ENCODE measurements around the gene FOLR2.

FOLR2 gene

GRCh38 chr11:72230764-72231365, 14.3 kb downstream of the FOLR2 start:
- peak; percentile 8 for DNase-seq

GRCh38 chr11:72231396-72232259, 15.0 kb downstream of the FOLR2 start:
- DNase-seq = peak; percentile 8

GRCh38 chr11:72232260-72233055, 15.9 kb downstream of the FOLR2 start:
- no peak for DNase-seq

DNA sequence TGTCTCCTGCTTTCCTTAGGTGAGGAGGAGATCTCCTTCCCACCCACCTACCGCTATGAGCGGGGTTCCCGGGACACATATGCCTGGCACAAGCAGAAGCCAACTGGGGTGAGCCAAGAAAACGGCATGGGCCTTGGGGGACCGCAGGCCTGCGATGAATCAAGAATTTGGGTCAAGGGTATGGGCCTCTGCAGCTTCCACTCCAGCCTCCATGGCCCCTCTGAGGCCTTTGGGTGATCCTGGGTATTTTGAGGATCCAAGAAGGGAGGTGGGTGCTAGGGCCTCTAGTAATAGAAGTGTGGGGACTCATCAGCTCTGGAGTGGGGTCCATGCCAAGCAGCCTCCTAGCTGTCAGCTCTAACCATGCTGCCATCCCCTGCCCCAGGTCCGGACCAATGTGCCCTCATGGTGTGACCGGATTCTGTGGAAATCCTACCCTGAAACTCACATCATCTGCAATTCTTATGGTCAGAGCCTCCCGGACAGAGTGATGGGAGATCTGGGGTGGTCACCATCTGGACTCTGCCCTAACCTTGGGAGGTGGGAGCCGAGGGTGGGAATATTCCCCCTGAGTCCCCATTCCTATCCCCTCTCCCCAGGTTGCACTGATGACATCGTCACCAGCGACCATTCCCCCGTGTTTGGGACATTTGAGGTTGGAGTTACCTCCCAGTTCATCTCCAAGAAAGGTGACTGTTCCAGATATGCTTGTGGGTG, 16.6 kb downstream of the FOLR2 start:
- DNase-seq = peak; percentile 26

- peak; percentile 23 for DNase-seq
Observed at GRCh38 chr11:72233773-72234513, 17.3 kb downstream of the FOLR2 start.

- DNase-seq = peak; percentile 17
Observed at GRCh38 chr11:72234514-72234830, 17.9 kb downstream of the FOLR2 start.

DNA sequence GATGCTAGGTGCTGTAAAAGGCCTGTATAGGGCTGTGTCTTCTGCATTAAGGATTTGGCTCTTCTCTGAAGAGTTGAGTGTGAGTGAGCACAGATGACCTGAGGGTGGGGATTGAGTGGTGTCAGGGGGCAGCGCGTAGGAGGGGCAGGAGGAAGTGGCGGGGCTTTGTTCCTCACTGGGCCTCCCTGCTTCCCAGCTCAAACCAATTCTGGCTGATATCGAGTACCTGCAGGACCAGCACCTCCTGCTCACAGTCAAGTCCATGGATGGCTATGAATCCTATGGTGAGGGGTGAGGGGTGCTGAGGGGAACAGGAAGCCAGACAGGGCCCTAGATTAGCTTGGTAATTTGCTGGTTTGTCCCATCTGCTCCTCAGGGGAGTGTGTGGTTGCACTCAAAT, 18.3 kb downstream of the FOLR2 start:
- DNase-seq = no peak

GRCh38 chr11:72235351-72236057, 18.9 kb downstream of the FOLR2 start:
- DNase-seq = no peak

- DNase-seq = no peak
Observed at GRCh38 chr11:72236083-72236697, 19.6 kb downstream of the FOLR2 start.

DNA sequence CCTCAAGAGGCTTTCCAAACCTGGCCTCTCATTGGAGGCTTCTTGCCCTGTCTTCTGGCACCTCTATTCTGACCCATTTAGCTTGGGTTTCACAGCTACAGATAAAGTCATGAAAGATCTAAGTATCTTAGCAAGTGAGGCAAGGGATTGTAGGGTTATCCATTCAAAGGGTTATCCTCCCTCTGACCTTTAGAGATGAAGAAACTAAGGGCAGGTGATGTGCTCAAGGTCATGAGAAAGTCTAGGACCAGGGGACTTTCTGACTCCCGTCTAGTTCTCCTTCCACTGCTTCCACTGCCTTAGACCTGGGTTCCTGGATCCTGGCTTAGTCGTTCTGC, 20.1 kb downstream of the FOLR2 start:
- no peak for DNase-seq

- no peak for DNase-seq
Observed at GRCh38 chr11:72237112-72237931, 20.7 kb downstream of the FOLR2 start.

DNA sequence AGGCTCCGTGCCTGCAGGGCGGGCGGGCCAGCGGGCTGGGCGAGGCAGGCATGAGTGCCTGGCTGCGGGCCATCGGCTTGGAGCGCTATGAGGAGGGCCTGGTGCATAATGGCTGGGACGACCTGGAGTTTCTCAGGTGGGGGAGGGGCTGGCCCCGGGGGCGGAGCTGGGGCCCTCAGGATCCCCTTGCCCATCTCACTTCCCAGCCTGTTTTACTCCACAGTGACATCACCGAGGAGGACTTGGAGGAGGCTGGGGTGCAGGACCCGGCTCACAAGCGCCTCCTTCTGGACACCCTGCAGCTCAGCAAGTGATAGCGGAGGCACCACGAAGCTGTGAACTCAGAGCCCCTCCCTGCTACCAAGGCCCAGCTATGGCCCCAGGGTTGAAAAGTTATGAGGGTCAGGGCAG, 21.5 kb downstream of the FOLR2 start:
- DNase-seq = peak; percentile 56

- DNase-seq = no peak
Observed at GRCh38 chr11:72238492-72239312, 22.1 kb downstream of the FOLR2 start.

DNA sequence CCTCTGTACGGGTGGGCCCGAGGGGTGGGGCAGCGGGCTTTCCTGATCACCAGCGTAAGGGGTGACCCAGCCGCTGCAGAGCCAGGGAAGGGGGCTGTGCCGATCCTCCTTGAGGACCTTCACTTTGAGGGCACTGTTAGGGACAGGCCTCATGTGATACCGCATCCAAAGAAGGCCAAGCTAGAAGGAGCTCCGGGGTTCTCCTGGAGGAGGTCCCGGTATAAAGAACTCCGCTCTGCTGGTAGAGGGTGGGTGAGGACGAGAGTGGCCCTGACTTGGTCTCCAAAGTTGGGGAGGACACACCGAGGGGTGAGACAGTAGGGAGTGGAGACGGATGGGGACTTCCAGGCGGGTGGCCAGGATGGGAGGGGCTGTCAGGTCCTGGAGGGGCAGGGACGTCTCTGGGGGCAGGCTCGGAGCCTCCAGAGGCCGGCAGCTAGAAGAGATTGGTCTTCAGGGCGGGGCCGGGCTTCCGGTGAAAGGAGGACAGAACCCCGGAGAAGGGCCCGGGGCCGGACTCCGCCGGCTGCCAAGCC, 22.8 kb downstream of the FOLR2 start:
- no peak for DNase-seq

- DNase-seq = no peak
Observed at GRCh38 chr11:72239849-72240460, 23.4 kb downstream of the FOLR2 start.

- DNase-seq = no peak
Observed at GRCh38 chr11:72240461-72241290, 24.1 kb downstream of the FOLR2 start.

GRCh38 chr11:72241291-72241781, 24.7 kb downstream of the FOLR2 start:
- DNase-seq = no peak

DNA sequence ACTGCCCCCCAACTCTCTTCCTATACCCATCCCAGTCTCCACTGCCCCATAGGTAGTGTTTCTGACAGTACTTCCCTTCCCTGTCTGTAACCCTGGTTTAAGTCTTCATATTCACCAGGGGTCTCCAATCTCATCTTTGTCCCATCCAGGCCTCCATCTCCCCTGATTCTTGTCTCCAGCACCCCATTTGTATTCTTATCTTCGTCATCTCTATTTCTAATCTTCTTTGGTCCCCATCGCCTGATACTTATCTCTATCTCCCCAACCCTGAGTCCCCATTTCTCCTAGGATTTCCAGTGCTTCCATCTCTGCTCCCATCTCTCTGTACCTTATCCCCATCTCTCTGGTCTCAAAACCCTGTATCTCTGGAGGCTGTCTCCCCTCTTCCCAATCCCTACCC, 25.5 kb downstream of the FOLR2 start:
- no peak for DNase-seq

Data from activated CD4-positive, CD25-positive, alpha-beta regulatory T cell treated with anti-CD3 and anti-CD28 coated beads, Interleukin-2, amount 50 U/mL, for 72 hours (primary cell).